Ishikawa (cell line): ENCODE measurements around the gene RPL36.

ENCODE experiments used
- YY1 ChIP-seq: IDR thresholded peaks from 2 replicates; pipeline ENCODE4 v1.6.1; 2012; ENCODE audit warnings: low read depth
- ZBTB7A ChIP-seq: IDR thresholded peaks from 2 replicates; pipeline ENCODE4 v1.6.1; 2012; ENCODE audit warnings: low read depth
- TF ChIP-seq, protein P1 (sequence below): IDR thresholded peaks from 2 replicates; pipeline ENCODE4 v1.6.1; 2012
- TF ChIP-seq, protein P2 (sequence below): IDR thresholded peaks from 2 replicates; pipeline ENCODE4 v1.6.1; 2012; ENCODE audit warnings: low read depth, mild to moderate bottlenecking

DNA sequence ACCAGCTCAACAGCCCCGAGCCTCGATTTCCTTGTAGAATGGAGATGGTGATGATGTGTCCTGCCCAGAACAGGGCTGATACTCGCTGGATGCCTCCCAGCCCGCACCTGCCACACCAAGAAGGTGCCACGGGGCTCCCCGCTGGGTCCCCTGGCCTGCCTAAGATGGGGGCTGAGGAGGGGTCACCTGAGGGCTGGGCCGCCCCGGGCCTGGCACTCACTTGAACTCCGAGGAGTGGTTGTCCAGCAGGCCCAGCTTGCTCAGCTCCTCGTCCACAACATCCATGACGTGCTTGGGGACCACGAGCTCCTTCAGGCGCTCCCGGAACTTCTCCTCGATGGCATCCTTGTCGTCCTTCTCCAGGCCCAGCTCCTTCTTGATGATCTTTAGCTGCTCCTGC is 15.5 kb downstream of the RPL36 start:
- TF ChIP-seq, protein P1, sequence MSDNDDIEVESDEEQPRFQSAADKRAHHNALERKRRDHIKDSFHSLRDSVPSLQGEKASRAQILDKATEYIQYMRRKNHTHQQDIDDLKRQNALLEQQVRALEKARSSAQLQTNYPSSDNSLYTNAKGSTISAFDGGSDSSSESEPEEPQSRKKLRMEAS, result no peak
- TF ChIP-seq ZBTB7A (no peak), YY1 (no peak)
- TF ChIP-seq, protein P2, sequence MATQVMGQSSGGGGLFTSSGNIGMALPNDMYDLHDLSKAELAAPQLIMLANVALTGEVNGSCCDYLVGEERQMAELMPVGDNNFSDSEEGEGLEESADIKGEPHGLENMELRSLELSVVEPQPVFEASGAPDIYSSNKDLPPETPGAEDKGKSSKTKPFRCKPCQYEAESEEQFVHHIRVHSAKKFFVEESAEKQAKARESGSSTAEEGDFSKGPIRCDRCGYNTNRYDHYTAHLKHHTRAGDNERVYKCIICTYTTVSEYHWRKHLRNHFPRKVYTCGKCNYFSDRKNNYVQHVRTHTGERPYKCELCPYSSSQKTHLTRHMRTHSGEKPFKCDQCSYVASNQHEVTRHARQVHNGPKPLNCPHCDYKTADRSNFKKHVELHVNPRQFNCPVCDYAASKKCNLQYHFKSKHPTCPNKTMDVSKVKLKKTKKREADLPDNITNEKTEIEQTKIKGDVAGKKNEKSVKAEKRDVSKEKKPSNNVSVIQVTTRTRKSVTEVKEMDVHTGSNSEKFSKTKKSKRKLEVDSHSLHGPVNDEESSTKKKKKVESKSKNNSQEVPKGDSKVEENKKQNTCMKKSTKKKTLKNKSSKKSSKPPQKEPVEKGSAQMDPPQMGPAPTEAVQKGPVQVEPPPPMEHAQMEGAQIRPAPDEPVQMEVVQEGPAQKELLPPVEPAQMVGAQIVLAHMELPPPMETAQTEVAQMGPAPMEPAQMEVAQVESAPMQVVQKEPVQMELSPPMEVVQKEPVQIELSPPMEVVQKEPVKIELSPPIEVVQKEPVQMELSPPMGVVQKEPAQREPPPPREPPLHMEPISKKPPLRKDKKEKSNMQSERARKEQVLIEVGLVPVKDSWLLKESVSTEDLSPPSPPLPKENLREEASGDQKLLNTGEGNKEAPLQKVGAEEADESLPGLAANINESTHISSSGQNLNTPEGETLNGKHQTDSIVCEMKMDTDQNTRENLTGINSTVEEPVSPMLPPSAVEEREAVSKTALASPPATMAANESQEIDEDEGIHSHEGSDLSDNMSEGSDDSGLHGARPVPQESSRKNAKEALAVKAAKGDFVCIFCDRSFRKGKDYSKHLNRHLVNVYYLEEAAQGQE, result no peak
